H9 (cell line): ENCODE data around the gene ATXN7. TPM values are rescaled to one million over a fixed set of nuclear protein-coding genes. Genes with fewer than 3 reads are reported as not detected.
A peak's percentile ranks its signal among the peaks of the same experiment; 100 is the strongest.

ENCODE experiments used
- DNase-seq: peaks from one replicate; pipeline ENCODE4 v3.0.0-alpha.2; 2017
- H2AFZ ChIP-seq: one replicate; pipeline ENCODE4 v1.6.1; 2013; ENCODE audit warnings: mild to moderate bottlenecking, low read length, control low read depth, moderate library complexity
- H2AK5ac ChIP-seq: 2 replicates; pipeline ENCODE4 v1.6.1; 2013; ENCODE audit warnings: low read length, control low read depth, mixed read lengths; ENCODE audit not compliant: insufficient read length
- H2BK120ac ChIP-seq: one replicate; pipeline ENCODE4 v1.6.1; 2013; ENCODE audit warnings: low read depth, mild to moderate bottlenecking, low read length, control low read depth, inconsistent platforms; ENCODE audit not compliant: poor library complexity, severe bottlenecking
- H2BK12ac ChIP-seq: 2 replicates; pipeline ENCODE4 v1.6.1; 2013; ENCODE audit warnings: low read length, control low read depth, mixed read lengths, low read depth; ENCODE audit not compliant: insufficient read length
- H2BK15ac ChIP-seq: 2 replicates; pipeline ENCODE4 v1.6.1; 2013; ENCODE audit warnings: low read depth, low read length, control low read depth
- H2BK20ac ChIP-seq: one replicate; pipeline ENCODE4 v1.6.1; 2013; ENCODE audit warnings: low read depth, mild to moderate bottlenecking, low read length, control low read depth, inconsistent platforms; ENCODE audit not compliant: poor library complexity, severe bottlenecking
- H2BK5ac ChIP-seq: 2 replicates; pipeline ENCODE4 v1.6.1; 2013; ENCODE audit warnings: low read length, control low read depth, mixed read lengths; ENCODE audit not compliant: insufficient read length
- H3K14ac ChIP-seq: 2 replicates; pipeline ENCODE4 v1.6.1; 2013; ENCODE audit warnings: low read length, control low read depth; ENCODE audit not compliant: insufficient read depth
- H3K18ac ChIP-seq: 2 replicates; pipeline ENCODE4 v1.6.1; 2013; ENCODE audit warnings: low read depth, mild to moderate bottlenecking, mixed read lengths, low read length, control low read depth; ENCODE audit not compliant: insufficient read length
- H3K23ac ChIP-seq: 2 replicates; pipeline ENCODE4 v1.6.1; 2013; ENCODE audit warnings: low read length, control low read depth, mixed read lengths, low read depth; ENCODE audit not compliant: insufficient read length
- H3K23me2 ChIP-seq: 2 replicates; pipeline ENCODE4 v1.6.1; 2013; ENCODE audit warnings: low read depth, mild to moderate bottlenecking, mixed read lengths, low read length, control low read depth; ENCODE audit not compliant: insufficient read length, poor library complexity, severe bottlenecking
- H3K27ac ChIP-seq: 2 replicates; pipeline ENCODE4 v1.5.1; 2013; ENCODE audit warnings: low read length, control low read depth, mixed read lengths, low read depth; ENCODE audit not compliant: insufficient read length
- H3K27me3 ChIP-seq: 2 replicates; pipeline ENCODE4 v1.6.1; 2013; ENCODE audit warnings: low read length, control low read depth, inconsistent platforms; ENCODE audit not compliant: insufficient read depth
- H3K4ac ChIP-seq: 2 replicates; pipeline ENCODE4 v1.6.1; 2013; ENCODE audit warnings: low read depth, mild to moderate bottlenecking, control low read depth, inconsistent platforms, low read length, moderate library complexity
- H3K4me1 ChIP-seq: 2 replicates; pipeline ENCODE4 v1.6.1; 2013; ENCODE audit warnings: low read length, control low read depth, inconsistent platforms; ENCODE audit not compliant: insufficient read depth
- H3K4me2 ChIP-seq: 2 replicates; pipeline ENCODE4 v1.6.1; 2013; ENCODE audit warnings: low read length, control low read depth, mixed read lengths; ENCODE audit not compliant: insufficient read length, insufficient read depth
- H3K56ac ChIP-seq: 2 replicates; pipeline ENCODE4 v1.6.1; 2013; ENCODE audit warnings: low read depth, mild to moderate bottlenecking, mixed read lengths, low read length, control low read depth; ENCODE audit not compliant: insufficient read length
- H3K79me1 ChIP-seq: 2 replicates; pipeline ENCODE4 v1.6.1; 2013; ENCODE audit warnings: low read depth, mild to moderate bottlenecking, moderate library complexity, low read length, control low read depth, inconsistent platforms; ENCODE audit not compliant: insufficient read depth, poor library complexity, severe bottlenecking
- H3K79me2 ChIP-seq: 2 replicates; pipeline ENCODE4 v1.6.1; 2013; ENCODE audit warnings: low read length, control low read depth, inconsistent platforms; ENCODE audit not compliant: insufficient read depth
- H3K9ac ChIP-seq: 2 replicates; pipeline ENCODE4 v1.6.1; 2013; ENCODE audit warnings: low read length, control low read depth, mixed read lengths; ENCODE audit not compliant: insufficient read length; ENCODE audit errors: extremely low read depth
- H3K9me3 ChIP-seq: one replicate; pipeline ENCODE4 v1.6.1; 2013; ENCODE audit warnings: low read depth, low read length, inconsistent platforms; ENCODE audit not compliant: control insufficient read depth
- H3T11ph ChIP-seq: one replicate; pipeline ENCODE4 v1.6.1; 2013; ENCODE audit warnings: mild to moderate bottlenecking, low read length, control low read depth, inconsistent platforms
- H4K20me1 ChIP-seq: one replicate; pipeline ENCODE4 v1.6.1; 2013; ENCODE audit not compliant: control insufficient read depth, insufficient read length, insufficient read depth
- H4K5ac ChIP-seq: 2 replicates; pipeline ENCODE4 v1.6.1; 2013; ENCODE audit warnings: low read depth, mild to moderate bottlenecking, mixed read lengths, low read length, control low read depth; ENCODE audit not compliant: insufficient read length
- H4K8ac ChIP-seq: replicated peaks from 2 replicates; pipeline ENCODE4 v1.6.1; 2013; ENCODE audit warnings: low read length, control low read depth, mixed read lengths, low read depth; ENCODE audit not compliant: insufficient read length
- H4K91ac ChIP-seq: 2 replicates; pipeline ENCODE4 v1.6.1; 2013; ENCODE audit warnings: low read depth, mild to moderate bottlenecking, moderate library complexity, mixed read lengths, low read length, control low read depth; ENCODE audit not compliant: insufficient read length
- H3K27ac Mint-ChIP-seq, 3 experiments: 2 replicates in 2 of 3; 3 replicates in 1 of 3; pipeline ENCODE4 v1.8.0; 2020 to 2021; ENCODE audit warnings: mixed read lengths in 3 of 3, mild to moderate bottlenecking in 1 of 3, moderate library complexity in 1 of 3
- H3K27me3 Mint-ChIP-seq: 2 replicates; pipeline ENCODE4 v1.8.0; 2021; ENCODE audit warnings: low read depth, mild to moderate bottlenecking, moderate library complexity, mixed read lengths
- H3K36me3 Mint-ChIP-seq, 3 experiments: 2 replicates in 2 of 3; 3 replicates in 1 of 3; pipeline ENCODE4 v1.8.0; 2020 to 2021; ENCODE audit warnings: low read depth in 3 of 3, mixed read lengths in 3 of 3; ENCODE audit not compliant: insufficient read depth in 1 of 3
- H3K4me1 Mint-ChIP-seq, 2 experiments: 2 replicates each; pipeline ENCODE4 v1.8.0; 2020; ENCODE audit warnings: mixed read lengths in 2 of 2
- H3K4me3 Mint-ChIP-seq, 2 experiments: 2 replicates in 1 of 2; 3 replicates in 1 of 2; pipeline ENCODE4 v1.8.0; 2020 to 2021; ENCODE audit warnings: mild to moderate bottlenecking in 2 of 2, mixed read lengths in 2 of 2, moderate library complexity in 1 of 2
- H3K9me3 Mint-ChIP-seq, 2 experiments: 2 replicates in 1 of 2; 3 replicates in 1 of 2; pipeline ENCODE4 v1.8.0; 2020; ENCODE audit warnings: mild to moderate bottlenecking in 2 of 2, mixed read lengths in 2 of 2, moderate library complexity in 1 of 2
- WGBS: extraction: QIAGEN DNeasy Blood & Tissue Kit; methylation state at CpG from one replicate; pipeline ENCODE4 v1.1.7; 2013; ENCODE audit warnings: missing lambda C conversion rate, low lambda C conversion rate, mixed read lengths; ENCODE audit not compliant: insufficient read length; ENCODE audit errors: extremely low coverage; 5-methylcytosine and 5-hydroxymethylcytosine counted together
- total RNA-seq: library from RNA; stranded (reverse); gene quantifications from 2 replicates; pipeline ENCODE4 v1.2.1, GENCODE V29; 2021
- TF ChIP-seq, protein P1 (sequence below): fragments of 200-600 bp; sonication (generic); conservative IDR thresholded peaks from 3 replicates; pipeline ENCODE4 v1.8.0; 2021; ENCODE audit warnings: antibody characterized with exemption, mild to moderate bottlenecking

ATXN7 gene
- total RNA-seq, 1 experiment from 2014 or later = 21.5 TPM

DNA sequence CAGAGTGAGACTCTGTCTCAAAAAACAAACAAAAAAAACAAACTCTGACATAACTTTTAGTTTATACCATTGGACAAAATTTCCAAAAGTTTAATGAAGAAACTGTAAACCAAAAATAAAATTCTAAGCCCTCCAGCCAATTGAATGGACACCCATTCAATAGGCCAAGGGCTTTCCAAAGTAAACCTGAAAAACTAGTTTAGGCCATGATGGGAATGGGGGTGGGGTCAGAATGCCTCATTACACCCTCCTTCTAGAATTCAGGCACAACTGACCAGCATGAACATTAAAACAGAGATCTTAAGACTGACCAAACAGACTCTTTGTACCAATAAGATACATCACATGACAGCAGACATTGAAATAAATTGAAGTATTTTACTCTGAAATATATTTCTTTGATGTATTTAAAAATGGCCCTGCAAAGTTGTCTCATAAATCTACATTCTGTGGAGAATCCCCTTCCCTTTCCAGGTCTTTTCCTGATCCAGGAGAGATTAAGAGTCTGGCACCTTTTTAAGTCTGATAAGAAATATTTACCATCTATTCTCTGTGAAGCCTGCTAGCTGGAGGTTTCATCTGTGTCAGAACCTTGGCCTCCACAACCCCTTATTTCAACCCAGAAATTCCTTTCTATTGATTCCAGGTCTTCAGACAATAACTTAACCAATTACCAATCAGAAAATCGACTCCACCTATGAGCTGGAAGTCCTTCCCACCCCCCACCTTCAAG lies 15.8 kb upstream of the ATXN7 start:
- Histone ChIP-seq H4K91ac (no peak overlapping the region), H3K27ac (no peak overlapping the region), H4K5ac (no peak overlapping the region), H3T11ph (no peak overlapping the region), H2AFZ (no peak overlapping the region), H3K9me3 (no peaks in the 10 kb centered on the region), H2BK12ac (no peak overlapping the region), H3K4me1 (peaks cover 4% of the 10 kb centered on the region; the same call in 1 of the 2 replicates), H4K20me1 (no peaks in the 10 kb centered on the region), H2BK20ac (no peak overlapping the region), H2BK5ac (no peak overlapping the region), H2BK15ac (no peak overlapping the region), H3K23ac (no peak overlapping the region), H3K14ac (no peak overlapping the region), H2BK120ac (no peak overlapping the region), H3K4ac (no peak overlapping the region), H3K79me1 (no peaks in the 10 kb centered on the region), H3K23me2 (no peaks in the 10 kb centered on the region), H3K27me3 (no peaks in the 10 kb centered on the region), H3K18ac (no peak overlapping the region), H3K4me2 (no peak overlapping the region), H3K79me2 (no peaks in the 10 kb centered on the region), H3K56ac (no peak overlapping the region), H2AK5ac (no peak overlapping the region), H4K8ac (no peak overlapping the region), H3K9ac (no peak overlapping the region)
- TF ChIP-seq, protein P1, sequence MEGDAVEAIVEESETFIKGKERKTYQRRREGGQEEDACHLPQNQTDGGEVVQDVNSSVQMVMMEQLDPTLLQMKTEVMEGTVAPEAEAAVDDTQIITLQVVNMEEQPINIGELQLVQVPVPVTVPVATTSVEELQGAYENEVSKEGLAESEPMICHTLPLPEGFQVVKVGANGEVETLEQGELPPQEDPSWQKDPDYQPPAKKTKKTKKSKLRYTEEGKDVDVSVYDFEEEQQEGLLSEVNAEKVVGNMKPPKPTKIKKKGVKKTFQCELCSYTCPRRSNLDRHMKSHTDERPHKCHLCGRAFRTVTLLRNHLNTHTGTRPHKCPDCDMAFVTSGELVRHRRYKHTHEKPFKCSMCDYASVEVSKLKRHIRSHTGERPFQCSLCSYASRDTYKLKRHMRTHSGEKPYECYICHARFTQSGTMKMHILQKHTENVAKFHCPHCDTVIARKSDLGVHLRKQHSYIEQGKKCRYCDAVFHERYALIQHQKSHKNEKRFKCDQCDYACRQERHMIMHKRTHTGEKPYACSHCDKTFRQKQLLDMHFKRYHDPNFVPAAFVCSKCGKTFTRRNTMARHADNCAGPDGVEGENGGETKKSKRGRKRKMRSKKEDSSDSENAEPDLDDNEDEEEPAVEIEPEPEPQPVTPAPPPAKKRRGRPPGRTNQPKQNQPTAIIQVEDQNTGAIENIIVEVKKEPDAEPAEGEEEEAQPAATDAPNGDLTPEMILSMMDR = no peak
- DNase-seq = no peak
- no peak overlapping the region for H3K4me3 Mint-ChIP-seq
- peaks cover 30 to 39% of the 10 kb centered on the region in 2 experiments for H3K4me1 Mint-ChIP-seq
- H3K9me3 Mint-ChIP-seq = no peaks in the 10 kb centered on the region
- H3K27me3 Mint-ChIP-seq = no peaks in the 10 kb centered on the region
- H3K36me3 Mint-ChIP-seq = no peaks in the 10 kb centered on the region; a peak in 2 of 7 replicates
- no CpG with 5 or more reads among the region's 1 CpG for WGBS
- peak overlapping the region; percentile 53 to 83 (median 65); a peak in 6 of 7 replicates for H3K27ac Mint-ChIP-seq
